GM20431 (cell line): ENCODE data around the gene LINGO4.

ENCODE experiments used
- in situ Hi-C: fragments of 300-500 bp; cut with MseI, MboI; formaldehyde crosslinking; loops from one replicate; pipeline ENCODE4 v1.15.0; 2020; ENCODE audit warnings: low sequenced_read_pairs; ENCODE audit not compliant: unreplicated experiment

LINGO4 gene, protein sequence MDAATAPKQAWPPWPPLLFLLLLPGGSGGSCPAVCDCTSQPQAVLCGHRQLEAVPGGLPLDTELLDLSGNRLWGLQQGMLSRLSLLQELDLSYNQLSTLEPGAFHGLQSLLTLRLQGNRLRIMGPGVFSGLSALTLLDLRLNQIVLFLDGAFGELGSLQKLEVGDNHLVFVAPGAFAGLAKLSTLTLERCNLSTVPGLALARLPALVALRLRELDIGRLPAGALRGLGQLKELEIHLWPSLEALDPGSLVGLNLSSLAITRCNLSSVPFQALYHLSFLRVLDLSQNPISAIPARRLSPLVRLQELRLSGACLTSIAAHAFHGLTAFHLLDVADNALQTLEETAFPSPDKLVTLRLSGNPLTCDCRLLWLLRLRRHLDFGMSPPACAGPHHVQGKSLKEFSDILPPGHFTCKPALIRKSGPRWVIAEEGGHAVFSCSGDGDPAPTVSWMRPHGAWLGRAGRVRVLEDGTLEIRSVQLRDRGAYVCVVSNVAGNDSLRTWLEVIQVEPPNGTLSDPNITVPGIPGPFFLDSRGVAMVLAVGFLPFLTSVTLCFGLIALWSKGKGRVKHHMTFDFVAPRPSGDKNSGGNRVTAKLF

DNA sequence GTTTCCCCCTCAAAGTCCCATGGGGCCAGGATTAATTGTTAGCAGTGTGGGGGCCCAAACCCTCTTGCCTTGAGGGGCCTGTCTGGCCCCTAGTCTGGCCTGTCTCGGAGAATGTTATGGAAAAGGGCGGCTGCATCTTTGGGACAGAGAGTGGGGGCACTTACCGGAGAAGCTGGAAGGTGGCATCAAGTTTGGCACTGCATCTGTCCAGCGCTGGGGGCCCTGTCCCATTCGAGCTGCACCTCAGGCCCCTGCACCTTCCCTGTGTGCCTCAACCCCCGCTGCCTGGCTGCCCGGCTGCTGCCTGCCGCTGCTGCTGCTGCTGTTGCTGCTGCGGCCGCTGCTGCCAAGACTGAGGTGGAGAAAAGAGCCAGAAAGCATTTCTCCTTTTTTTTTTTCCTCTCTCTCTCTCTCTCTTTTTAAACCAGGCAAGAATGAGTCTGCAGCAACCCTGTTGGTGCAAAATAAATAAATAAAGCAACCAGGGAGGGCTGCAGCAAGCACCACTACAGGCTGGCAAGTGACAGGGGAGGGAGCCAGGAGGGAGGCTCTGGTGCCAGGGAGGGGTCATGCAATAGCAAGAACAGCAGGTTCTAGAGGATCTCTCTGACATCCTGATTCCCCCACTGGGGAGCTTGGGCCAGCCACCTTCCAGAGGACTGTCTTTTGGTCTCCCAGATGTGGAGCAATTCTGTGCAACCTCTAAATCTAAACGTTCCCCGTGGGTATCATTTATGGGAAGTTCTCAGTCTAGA is at the start of gene LINGO4:
TSS of gene LINGO4 (minus strand) at position 354 of the 755 bp plus-strand sequence. CDS start 2,715 bp downstream, outside the sequence.
- in situ Hi-C loops: no loop called here

DNA sequence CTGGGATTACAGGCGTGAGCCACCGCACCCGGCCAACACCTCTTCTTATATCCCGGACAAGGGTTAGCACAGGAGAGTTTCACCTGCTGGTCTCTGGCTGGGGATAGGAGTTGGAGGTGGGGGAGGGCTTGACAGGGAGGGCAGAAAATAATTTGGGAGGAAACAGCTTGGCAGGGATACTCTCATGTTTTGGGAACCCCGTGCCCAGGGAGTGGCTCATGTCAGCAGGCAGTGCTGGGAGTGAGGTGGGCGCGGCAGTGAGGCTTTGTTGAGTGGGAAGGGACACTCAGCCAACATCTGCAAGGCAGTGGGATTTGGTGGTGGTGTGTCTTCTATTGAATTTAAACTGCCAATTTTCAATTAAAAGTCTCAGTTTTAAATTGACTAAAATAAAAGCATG is 49.4 kb upstream of the LINGO4 start:
- in situ Hi-C loops: no loop called here

DNA sequence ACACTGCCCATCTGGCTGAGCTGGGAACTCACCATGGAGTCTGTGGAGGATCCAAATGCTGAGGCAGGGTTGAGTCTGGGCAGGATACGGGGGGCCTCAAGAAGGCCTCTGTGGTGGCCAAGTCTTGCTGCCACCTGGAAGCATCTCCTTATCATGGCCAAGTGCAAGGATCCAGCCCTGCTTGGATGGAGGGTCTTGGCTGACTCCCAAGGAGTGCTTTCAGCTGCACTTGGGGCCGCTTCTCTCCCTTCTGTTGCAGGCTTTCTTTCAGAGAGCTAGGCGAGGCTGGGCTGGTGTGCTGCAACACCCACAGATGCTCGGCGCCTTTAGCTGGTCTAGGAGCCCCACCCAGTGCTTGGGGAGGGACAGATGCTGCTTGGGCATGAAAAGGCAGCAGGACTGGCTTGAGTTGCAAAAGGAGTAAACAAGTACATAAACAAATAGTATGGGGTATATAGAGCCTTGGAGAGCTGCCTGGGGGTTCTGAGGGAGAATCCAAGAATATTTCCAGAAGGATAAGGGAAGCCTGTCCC is 48.3 kb upstream of the LINGO4 start, which contains the start of gene THEM5:
TSS of gene THEM5 (minus strand) at position 302 of the 533 bp plus-strand sequence. CDS start at position 155, 147 bp downstream.
- in situ Hi-C loops: no loop called here

DNA sequence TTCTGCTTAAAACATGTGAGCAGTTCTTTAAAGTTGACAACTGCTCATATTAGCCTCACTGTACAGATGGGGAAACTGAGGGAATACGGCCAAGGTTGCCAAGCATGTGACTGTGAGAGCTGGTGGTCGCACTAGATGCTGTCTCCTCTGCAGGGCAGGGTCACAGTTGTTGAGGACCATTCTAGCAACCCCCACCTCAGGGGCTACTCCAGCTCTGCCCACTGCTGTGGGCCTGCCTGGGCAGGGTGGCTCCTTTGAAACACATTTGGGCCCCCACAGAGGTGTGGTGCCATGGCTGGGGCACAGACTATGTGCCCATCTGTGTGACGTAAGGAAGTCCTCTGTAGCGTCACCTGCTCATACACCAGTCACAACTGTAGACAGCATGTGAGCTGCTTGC is 47.5 kb upstream of the LINGO4 start:
- in situ Hi-C loops: no loop called here

DNA sequence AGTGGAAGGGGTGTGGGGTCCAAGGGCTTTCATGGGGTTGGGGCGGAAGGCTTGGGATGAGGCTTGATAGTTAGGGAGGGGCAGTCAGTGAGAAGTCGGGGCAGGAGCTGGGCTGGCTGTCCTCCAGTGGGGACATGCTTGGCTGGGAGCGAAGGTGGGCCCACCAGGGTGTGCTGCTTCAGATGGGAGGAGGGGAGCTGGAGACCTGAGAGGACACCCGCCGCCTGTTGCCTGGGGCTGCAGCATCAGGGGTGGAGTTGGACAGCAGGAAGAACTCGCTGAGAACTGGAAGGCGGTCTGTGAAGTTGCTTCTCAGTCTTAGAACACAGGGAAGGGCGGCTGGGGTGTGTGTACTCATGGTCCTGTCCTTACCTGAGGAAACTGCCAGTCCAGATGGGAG is 46.7 kb upstream of the LINGO4 start:
- in situ Hi-C loops: no loop called here

DNA sequence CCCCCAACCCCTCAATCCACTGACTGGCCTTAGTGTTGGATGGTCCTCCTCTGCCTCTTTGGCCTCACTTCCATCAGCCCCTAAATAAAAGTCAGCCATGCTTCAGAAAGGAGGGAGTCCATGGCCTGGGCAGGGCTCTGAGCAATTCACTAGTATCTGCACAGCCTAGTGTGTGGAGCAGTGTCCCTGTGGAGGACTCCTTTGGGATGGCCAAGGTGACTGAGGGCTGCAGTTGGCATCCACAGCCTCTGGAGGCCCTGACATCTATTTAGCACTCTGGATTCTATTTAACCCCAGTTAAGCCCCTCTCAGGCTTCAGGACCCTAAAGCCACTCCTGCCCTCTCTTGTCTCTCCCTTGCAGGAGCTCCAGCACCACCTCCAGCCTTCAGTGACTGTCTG is 44.7 kb upstream of the LINGO4 start:
- in situ Hi-C loops: no loop called here

DNA sequence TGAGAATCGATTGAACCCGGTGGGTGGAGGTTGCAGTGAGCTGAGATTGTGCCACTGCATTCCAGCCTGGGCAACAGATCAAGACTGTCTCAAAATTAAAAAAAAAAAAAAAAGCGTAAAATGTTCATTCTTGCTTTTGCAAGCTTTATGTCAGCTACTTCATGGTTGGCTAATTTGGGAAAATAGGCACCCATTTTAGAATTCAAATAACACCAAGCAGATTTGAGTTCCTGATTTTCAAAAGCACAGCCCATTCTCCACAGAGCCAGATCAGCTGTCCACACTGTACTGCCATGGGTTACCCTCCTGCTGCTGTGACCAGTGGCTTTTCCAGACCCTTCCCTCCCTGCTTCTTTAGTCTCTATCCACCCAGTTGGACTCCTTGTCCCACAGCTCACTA is 43.9 kb upstream of the LINGO4 start:
- in situ Hi-C loops: no loop called here

DNA sequence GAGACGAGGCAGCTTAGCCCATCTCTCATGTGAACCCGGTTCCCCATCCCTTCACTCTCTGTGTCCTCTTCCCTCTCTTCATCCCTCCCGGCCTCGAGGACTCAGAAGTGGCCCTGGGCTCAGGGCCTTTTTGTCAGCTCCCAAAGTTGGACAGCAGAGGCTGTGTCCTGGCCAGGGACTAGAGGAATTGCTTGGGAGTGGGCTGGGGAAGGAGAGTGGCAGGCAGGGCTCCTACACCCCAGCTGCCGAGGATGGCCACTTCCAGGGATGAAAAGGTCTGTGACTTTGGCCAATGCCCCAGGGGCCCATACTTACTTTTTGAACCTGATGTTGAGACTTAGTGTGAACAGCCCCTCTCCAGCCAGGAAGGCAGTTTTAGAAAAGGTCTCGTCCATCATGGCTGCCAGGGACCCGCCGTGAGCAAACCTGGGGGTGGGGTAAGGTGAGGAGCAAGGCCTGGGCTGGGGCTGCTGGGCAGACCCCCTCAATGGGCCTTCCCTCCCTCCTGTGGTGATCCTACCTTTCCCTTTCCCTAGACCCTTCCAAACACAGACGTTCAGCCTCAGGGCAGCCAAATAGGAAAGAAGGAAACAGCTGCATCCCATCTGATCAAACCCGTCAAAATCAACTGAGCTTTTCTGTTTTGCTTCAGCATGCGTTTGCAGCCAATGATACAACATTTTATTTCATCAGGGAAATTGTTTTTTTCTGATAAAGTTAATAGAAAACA is 42.8 kb upstream of the LINGO4 start:
- in situ Hi-C loops: no loop called here

DNA sequence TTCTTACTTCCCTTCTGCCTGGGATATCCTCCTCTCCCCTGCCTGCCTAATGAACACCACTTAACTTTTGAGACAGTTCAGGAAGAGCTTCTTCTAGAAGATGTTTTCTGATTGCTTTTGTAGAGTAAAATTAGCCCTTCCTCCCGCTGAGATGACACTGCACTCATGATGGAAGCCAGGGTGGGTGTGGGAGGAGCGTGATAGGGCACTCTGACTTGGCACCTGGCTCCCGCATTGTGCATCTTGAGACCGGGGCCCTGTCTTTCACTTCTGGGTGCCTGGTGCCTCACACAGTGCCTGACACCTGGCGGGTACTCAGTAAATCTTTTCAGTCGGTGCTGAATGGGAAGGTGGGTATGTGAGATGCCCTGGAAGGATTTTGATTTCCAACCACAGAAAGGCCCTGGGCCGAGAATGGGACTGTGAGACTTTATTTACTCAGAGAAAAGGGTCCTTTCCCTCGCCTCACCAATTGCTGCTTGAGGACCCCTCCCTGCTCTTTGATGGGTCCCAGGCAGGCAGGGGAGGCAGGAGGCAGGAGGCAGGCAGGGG is 41.5 kb upstream of the LINGO4 start:
- in situ Hi-C loops: no loop called here

DNA sequence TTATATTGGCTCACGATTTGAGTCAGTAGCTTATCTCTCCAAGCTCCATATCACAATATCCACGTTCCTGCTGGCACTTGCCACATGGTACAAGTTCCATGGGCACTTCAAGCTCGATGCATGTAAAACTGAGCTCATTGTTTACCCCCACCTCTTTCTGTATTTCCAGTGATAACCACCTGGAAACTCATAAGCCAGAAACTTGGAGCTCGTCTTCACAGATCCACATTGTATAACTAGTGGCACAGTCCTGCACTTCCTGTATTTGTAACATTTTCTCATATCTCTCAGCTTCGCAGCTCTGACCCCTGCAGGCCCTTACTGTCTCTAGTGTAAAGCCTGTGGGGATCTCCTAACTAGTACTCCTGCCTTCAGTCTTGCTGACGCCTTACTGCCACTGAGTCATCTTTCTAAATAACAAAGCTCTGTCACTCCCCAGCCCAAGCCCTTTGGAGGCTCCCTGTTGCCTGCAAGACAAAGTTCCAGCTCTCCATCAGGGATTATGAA is 40.9 kb upstream of the LINGO4 start:
- in situ Hi-C loops: no loop called here

DNA sequence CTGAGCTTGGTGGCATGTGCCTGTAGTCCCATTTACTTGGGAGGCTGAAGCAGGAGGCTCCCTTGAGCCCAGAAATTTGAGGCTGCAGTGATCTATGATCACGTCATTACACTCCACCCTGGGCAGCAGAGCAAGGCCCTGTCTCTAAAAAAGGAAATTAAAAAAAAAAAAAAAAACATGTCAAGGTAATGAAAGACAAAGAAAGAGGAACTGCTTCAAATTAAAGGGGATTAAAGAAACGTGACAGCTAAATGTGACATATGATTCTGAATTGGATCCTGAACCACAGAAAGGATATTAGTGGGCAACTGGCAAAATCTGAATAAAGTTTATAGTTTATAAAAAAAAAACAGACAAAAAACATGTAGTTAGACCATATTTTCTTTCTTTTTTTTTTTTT is 38.2 kb upstream of the LINGO4 start:
- in situ Hi-C loops: no loop called here

DNA sequence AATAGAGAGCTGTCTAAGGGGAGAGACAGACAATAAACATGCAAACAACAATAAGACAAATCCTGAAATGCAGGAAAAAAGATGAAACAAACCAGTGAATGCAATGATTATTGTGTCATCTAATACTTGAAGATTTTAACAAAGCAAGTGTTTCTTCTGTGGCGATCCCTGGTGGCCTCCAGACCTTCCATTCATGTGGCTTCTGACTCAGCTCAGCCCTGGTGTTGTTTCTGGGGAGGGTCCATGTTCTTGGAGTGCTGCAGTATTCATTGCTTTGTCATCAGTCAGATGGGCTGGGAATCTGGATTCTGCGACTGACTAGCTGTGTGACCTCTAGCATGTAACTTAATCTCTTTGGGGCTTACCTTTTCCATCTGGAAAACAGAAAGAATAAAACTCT is 35.9 kb upstream of the LINGO4 start:
- in situ Hi-C loops: no loop called here

DNA sequence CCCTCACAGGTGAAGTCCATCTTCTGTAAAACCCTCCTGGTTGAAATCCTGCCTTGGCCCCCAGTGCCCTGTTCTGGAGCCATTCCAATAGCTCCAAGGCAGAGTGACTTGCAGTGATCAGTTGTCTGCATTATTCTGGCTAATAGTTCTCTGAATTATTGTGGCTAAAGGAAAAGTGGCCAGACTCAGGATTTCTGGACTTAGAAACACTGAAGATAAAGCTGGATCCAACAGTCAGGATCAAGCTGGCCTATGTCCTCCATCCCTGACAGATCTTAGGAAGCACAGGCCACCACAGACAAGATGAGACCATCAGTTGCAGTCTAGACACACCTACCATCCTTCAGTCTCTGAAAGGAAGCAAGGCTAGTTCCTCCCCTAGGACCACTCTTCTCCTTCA is 35.2 kb upstream of the LINGO4 start:
- in situ Hi-C loops: no loop called here

DNA sequence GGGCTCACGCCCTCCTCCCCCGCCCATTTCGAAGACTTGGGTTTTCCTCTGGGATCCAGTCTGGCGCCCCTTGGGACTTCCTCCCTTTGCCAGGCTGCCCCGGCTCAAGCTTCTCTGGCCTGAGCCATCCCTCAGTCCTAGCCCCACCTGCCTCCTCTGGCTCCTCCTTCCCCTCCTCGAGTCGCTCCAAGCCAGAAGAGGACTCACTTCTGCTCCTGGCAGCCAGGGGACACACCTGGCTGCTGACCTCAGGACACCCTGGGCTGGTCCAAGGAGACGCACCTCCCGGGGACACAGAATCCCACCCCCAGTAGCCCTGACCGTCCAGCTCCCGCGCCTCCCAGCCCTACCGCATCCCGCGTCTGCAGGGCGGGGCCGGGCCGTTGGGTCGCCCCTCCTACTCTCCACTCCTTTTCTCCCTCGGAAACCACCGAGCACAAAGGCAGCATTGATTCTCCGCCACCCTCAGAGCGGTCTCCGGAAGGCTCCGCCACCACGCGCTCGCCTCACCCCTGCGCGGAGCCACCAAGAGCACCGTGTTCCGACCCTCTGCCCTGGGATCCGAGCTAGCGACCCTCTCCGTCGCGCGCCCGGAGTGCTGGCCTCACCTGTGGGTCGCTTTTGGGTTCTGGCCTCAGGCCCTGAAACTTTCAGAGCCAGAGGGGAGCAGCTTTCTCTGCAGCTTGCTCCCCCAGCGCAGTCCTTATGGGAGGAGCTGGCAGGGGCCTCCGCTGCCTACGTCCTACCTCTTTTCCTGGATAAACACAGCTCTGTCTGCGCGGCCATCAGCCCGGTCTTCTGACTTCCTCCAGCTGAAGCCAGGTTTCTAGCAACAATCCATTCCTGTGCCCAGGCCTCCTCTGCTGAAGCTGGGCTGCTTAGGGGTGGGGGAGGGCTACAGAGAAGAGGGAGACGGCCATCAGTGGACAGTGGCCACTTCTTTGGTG is 34.5 kb upstream of the LINGO4 start, which contains the start of gene C2CD4D:
TSS of gene C2CD4D (minus strand) at position 364 of the 947 bp plus-strand sequence. CDS start 831 bp downstream, outside the sequence.
- in situ Hi-C loops: no loop called here

DNA sequence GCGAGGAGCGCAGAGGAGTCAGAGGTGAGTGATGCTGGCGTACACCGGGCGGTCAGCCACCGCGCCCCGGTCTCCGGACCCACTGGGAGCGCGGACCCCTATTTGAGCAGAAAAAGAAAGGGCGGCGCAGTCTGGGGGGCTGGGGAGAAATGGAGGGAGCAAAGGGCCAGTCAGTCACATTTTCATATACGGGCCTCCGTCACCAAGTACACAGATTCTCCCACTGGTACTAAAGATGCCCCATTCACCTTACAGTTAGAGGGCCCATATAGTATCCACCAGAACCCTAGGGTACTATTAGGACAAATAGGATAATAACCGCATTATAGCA is 33.8 kb upstream of the LINGO4 start:
- in situ Hi-C loops: no loop called here

DNA sequence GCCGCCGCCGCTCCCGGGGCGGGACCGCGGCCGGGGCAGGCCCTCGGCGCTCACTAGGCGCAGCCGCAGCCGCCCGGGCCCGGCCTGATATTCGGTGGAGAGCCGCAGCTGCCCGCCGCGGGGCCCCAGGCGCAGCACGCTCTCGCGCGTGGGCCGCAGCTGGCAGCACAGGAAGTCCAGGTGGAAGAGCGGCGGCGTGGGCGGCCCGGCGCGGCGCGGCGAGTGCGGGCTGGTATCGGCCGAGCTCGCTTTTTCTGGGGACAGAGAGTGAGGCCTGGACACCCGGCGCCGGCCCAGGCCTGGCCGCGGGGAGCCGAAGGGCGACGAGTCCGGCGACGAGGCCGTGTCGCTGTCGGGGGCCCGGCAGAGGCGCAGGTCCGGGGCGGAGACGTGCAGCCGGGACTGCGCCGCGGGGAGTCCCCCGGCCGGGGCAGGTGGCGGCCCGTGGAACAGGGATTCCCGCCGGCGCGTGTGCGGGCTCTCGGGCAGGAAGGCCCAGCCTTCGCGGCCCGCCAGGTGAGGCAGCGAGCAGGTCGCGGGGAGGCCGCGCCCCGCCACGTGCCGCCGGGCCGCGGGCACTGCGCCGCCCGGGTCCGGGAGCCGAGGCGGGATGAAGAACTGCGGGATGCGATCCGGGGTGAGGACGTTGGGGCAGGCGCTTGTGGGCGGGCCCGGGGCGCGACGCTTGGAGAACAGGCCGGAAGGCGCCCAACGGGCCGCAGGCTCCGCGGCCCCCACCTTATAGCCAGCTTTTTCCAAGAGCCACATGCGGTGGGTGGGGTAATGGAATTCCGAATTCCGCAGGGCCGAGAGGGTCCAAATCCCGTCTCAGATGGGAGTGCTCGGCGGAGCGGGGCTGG is 33.2 kb upstream of the LINGO4 start:
- in situ Hi-C loops: no loop called here

DNA sequence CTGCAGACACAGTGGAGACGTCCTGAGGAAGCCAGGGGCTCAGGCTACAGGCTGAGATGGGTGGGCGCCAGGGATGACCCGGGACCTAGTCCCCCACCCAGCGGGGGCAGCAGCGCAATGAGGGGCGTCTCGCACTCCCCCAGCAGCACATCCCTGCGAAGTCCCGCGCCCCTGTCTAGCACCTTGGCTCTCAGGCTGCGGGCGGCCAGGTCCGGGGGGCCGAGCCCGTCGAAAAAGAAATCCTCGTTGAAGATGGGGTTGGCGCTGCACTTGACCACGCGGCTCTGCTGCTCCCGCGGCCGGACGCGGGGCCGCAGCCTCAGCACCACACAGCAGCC is 32.6 kb upstream of the LINGO4 start:
- in situ Hi-C loops: no loop called here

DNA sequence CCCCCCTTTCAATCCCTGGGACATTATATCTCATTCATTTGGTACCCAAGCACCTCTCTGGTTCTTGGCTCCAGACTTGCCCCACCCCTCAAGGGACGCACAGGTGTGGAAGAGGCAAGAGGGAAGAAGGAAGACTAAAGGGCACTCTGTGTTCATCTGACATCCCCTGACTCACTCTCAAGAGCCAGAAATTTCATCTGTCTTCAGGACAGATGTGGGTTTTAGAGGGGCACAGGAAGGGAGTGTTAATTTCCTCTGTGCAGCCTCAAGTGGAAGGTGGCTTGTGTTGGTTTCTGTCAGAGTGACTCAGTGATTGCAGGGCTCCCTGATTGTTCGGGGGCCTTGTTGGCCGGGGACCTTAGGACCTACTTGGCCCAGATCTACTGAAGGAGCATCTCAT is 32.0 kb upstream of the LINGO4 start:
- in situ Hi-C loops: no loop called here
